DMS114 treated with DMSO at 0.1 percent for 48 hours (cell line): Measurements from ENCODE around the gene CCDC51.
"Not testable (repeated sequence)": the region's sequence is repeated elsewhere in the genome, so short reads cannot be mapped to it uniquely, and the experiment has no call there.

Source experiments
- DNase-seq: peaks from one replicate; lab custom pipeline; 2025; ENCODE audit not compliant: unreplicated experiment; lab: John Stamatoyannopoulos, UW

Gene CCDC51

DNA sequence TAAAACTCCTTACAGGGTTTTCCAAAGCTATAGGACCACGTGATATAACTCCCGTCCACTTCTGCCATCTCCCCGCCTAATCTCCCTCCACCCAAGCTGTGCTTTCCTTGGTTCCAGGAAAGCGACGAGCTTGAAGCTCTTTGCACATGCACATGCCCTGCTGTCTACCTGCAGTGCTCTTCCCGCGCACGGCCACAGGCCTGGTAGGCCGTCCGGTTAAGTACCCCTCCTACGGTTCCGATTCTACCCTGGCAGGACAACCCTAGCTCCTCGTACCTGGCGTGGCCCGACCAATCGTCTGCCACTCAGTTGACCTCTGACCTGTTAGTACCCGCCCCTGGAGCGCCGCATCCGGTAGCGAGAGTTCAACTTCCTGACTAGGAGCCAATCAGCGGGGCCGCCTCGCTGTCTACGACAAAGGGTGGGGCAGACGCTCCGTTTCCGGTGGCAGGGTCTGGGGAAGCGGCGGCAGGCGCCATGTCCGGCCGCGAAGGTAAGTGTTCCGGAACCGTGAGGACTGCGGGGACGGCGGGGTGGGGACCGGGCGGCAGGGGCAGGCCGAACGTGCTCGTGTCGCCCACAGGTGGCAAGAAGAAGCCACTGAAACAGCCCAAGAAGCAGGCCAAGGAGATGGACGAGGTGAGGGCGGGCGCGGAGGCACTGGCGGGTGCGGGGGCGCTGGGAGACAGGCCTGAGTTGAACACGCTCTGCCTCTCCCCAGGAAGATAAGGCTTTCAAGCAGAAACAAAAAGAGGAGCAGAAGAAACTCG lies at the start of gene CCDC51, which contains the start of gene TMA7:
Gene CCDC51, minus strand, starts transcription at position 300 of the 770 bp plus-strand sequence. CDS start 4,991 bp downstream, outside the sequence.
Gene TMA7, plus strand, starts transcription at position 438 of the 770 bp plus-strand sequence. Its CDS starts 40 bp downstream, at position 478.
- peak; percentile 94 for DNase-seq

DNA sequence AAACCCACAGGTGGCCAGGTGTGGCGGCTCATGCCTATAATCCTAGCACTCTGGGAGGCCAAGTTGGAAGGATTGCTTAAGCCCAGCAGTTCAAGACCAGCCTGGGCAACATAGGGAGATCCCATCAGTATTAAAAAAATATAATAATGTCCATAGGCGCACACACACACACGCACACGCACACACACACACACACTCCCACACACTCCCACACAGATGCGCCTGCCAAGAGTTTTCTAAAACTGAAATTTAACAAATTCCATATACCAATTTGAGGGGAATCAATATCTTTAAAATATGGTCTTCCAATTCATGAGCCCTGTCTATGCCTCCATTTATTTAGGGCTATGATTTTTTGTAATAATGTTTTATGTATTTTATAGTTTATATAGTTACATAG lies 47.0 kb upstream of the CCDC51 start:
- DNase-seq: no peak

DNA sequence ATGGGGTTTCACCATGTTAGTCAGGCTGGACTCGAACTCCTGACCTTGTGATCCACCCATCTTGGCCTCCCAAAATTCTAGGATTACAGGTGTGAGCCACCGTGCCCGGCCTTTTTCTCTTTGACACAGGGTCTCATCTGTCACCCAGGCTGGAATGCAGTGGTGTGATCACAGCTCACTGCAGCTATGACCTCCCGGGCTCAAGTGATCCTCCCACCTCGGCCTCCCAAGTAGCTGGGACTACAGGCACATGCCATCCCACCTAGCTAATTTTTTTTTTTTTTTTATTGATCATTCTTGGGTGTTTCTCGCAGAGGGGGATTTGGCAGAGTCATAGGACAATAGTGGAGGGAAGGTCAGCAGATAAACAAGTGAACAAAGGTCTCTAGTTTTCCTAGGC lies 42.9 kb upstream of the CCDC51 start:
- DNase-seq: not testable (repeated sequence)

DNA sequence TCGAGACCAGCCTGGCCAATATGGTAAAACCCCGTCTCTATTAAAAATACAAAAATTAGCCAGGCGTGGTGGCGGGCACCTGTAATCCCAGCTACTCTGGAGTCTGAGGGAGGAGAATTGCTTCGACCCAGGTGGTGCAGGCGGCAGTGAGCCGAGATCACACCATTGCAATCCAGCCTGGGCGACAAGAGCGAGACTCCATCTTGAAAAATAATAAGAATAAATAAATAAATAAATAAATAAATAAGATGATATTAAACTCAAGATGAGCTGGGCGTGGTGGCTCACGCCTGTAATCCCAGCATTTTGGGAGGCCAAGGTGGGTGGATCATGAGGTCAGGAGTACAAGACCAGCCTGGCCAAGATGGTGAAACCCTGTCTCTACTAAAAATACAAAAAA lies 41.0 kb upstream of the CCDC51 start:
- DNase-seq: not testable (repeated sequence)

GRCh38 chr3:48478626-48479555 lies 39.0 kb upstream of the CCDC51 start:
- no peak for DNase-seq

DNA sequence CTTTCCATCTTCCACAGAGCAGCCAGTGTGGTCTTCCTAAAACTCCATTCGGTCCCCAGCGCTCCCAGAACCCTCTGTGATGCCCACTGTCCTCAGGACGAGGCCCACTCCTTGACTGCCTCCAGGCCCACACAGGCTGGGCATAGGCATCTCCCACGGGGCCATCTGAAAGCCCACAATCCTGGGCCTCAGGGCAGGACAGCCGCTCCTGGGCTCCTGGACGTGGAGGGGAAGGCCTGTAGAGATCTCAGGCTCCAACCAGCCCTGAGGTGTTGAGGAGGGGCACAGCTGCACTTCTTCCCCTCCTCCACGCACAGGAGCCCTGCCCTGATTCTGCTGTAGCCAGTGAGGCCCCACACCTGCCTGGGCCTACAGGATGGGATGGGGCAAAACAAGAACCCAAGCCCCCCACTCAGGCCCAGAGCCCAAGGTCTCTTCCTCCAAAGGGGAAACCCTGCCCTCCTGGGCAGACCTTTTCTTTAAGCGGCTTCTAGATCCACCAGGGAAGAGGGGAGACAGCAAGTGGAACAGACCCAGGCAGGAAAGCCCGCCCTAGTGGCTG lies 38.1 kb upstream of the CCDC51 start:
- no peak for DNase-seq

DNA sequence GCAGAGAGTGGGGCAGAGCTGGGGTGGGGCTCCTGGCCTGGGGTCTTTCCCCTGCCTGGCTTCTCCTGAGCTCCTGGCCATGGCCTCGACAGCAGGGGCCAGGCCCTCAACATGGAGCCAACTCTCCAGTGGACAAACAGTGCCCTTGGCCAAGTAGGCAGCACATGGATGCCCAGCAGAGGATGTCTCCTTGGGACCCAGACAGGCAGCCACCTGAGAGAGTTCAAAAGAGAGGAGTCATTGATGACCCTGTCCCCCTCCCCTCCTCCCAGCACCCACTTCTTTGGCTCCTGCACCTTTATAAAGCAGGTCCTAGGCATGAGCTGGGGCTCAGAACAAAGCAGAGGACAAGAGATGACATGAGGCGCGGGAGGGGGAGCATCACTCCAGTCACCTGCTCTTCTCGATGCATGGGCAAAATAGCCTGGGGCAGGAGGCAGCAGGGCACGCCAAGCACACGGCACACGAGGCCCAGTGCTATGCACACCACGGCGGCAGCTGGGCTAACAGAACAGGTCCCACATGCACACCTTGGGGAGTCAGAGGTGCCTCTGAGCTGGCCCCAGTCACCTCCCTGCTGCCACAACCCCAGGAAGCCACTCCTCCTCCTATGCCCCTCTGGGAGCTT lies 36.6 kb upstream of the CCDC51 start:
- DNase-seq: no peak

DNA sequence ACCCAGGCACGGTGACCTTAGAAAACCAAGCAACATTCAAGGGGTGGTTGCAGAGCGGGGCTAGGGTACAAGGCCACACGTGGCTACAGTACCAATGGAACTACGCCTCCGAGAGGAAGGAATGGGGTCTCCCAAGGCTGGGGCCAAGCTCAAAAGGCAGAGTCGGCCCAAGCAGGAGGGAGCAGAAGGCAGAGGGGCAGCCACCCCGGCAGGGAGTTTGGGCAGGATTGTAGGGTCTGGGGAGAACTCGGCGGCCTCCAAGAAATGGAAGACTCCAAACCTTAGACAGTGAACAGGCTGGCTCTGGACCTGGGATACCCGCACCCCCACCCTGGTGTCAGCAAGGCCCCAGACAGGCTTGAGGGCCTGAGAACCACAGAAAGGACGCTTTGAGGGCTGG lies 35.3 kb upstream of the CCDC51 start:
- no peak for DNase-seq

DNA sequence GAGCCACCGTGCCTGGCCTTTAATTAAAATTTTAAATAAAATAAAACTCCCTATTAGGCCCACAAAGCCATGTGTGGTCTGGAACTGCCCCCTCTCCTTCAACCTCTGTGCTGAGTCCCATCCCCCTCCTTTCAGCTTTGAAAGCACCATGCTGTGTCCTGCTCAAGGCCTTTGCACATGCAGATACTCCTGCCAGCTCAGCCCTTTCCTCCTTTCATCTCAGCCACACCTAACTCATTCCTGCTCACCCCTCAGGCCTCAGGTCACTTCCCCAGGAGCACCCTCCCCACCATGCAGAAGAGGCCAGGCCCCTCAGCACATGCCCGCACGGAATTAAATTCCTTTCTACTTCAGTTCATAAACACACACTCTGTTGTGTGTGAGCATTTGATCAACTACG lies 34.7 kb upstream of the CCDC51 start:
- DNase-seq: no peak

- not testable (repeated sequence) for DNase-seq
Observed at GRCh38 chr3:48474031-48474430, 34.1 kb upstream of the CCDC51 start.

DNA sequence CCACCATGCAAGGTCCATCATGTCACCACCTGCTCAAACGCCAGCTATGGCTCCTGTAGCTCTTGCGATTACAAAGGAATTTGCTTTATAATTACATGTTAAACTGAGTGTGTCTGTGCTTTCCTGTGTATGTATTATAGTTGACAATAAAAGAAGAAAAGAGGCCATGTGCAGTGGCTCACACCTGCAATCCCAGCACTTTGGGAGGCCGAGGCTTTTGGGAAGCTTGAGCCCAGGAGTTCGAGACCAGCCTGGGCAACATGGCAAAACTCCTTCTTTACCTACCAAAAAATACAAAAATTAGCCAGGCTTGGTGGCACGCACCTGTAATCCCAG lies 33.7 kb upstream of the CCDC51 start:
- DNase-seq: no peak

DNA sequence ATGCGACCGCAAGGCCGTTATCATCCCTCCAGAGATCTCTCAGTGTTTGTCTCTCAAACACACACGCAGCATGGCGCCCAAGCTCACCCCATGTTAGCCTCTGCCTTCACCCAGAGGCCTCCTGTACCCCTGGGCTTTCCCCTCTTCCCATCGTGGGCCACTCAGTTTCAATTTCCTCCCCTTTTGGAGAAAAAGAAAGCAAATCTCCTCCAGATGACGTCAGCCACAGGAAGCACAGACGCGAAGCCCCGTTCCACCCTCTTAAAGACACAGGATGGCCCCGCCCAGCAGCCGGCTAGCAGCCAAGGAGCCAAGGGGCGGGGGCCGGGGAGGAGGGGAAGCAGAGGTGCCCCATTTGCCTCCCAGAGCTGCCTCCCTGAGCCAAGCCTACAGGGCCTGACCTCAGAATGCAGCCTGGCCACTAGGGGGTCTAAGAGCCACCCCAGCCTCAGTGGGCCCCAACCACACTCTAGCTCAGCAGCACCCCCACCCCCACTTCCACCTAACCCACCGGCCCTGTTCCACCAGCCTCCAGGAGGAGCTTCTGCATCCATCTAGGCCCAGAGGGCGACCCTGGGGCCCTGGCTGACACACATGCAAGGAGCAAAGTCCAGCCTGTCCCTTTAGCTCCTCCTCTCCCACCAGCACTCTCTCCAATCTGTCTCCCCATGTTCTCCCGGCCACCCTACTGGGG lies 33.2 kb upstream of the CCDC51 start:
- peak; percentile 80 for DNase-seq

- no peak for DNase-seq
Observed at GRCh38 chr3:48472673-48472922, 32.7 kb upstream of the CCDC51 start.

GRCh38 chr3:48470286-48470685 lies 30.4 kb upstream of the CCDC51 start:
- no peak for DNase-seq

GRCh38 chr3:48469046-48469915 lies 29.4 kb upstream of the CCDC51 start:
- no peak for DNase-seq

DNA sequence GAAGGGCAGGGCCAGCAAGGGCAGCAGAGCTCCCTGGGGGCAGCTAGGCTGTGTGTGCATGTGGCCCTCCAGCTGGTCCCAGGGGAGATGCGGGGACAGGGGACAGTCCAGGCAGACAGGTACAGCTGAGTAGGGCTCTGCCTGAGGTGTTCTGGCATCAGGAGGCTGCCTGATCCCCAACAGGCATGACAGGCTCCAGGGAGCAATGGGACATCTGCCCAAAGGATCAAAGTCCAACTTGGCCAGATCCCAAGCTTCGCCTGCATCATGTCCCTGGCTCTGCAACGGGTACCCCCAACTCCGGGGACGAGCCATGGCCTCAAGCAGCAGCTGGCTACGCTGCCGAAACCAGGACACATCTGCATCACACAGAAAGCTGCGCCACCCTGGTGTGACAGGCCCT lies 28.4 kb upstream of the CCDC51 start:
- no peak for DNase-seq

DNA sequence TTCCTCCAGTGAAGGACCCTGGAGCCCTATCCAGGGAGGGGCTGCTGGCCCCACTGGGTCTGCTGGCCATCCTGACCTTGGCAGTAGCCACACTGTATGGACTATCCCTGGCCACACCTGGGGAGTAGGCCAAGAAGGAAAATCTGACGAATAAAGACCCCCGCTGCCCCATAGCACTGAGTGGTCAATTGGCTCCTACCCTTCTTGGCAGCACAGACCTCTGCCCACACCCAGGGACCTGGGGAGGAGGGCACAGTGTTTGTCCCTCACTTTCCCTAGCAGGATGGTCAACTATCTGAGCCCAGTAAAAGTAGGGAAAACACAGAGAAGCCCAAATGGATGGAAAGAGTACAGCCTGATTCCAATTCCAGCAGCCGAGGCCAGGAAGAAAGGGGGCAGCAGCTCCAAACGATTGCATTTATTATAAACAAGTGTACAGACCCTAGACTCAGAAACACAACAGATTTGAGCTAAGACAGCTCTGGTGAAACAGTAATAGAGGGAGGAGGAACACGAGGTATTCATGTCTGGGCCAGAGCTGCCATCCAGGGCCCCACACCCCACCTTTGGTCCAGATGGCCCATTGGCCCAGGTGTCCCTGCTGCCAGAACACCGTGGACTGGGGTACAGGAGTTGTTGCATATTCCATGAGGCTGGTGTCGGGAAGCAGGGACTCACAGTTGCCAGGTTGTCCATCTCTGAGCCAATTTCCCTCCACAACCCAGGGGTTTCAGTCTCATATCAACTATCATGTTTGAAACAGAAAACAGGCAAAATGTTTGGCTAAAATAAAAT lies 27.8 kb upstream of the CCDC51 start:
- no peak for DNase-seq

- no peak for DNase-seq
Observed at GRCh38 chr3:48467110-48467454, 27.2 kb upstream of the CCDC51 start.

- DNase-seq: no peak
Observed at GRCh38 chr3:48466386-48467109, 26.6 kb upstream of the CCDC51 start.
